ENCODE results near the gene RBFOX2.
A peak's percentile ranks its signal among the peaks of the same experiment; 100 is the strongest.
"Not testable (repeated sequence)": the region's sequence is repeated elsewhere in the genome, so short reads cannot be mapped to it uniquely, and the experiment has no call there.

Gene RBFOX2

GRCh38 chr22:35802885-35803284, 225.7 kb downstream of the RBFOX2 start:
- H3K4me1 Mint-ChIP-seq = peaks cover 31% of the 10 kb centered on the region
- no peaks in the 10 kb centered on the region for H3K27me3 Mint-ChIP-seq (ENCODE audit: low read depth)
- no peak for TF ChIP-seq CTCF (IDR thresholded peaks at IDR 0.05; ENCODE audit: unreplicated experiment in 3 of 3)
- H3K4me3 Mint-ChIP-seq = no peak overlapping the region
- peaks cover 77% of the 10 kb centered on the region for H3K36me3 Mint-ChIP-seq (ENCODE audit: low read depth)
- no peaks in the 10 kb centered on the region for H3K9me3 Mint-ChIP-seq
- peak overlapping the region in 2 of 3 experiments; percentile 12 to 21 for H3K27ac Mint-ChIP-seq

GRCh38 chr22:35801301-35801700, 227.3 kb downstream of the RBFOX2 start:
- H3K4me3 Mint-ChIP-seq; H3K27ac Mint-ChIP-seq; H3K27me3 Mint-ChIP-seq (ENCODE audit: low read depth); H3K9me3 Mint-ChIP-seq: not testable (repeated sequence)
- H3K36me3 Mint-ChIP-seq (ENCODE audit: low read depth) = peaks cover 76% of the 10 kb centered on the region
- H3K4me1 Mint-ChIP-seq = peaks cover 27% of the 10 kb centered on the region

- Mint-ChIP-seq H3K36me3 (ENCODE audit: low read depth) (peaks cover 65% of the 10 kb centered on the region), H3K4me3 (no peak overlapping the region), H3K9me3 (no peaks in the 10 kb centered on the region), H3K27me3 (ENCODE audit: low read depth) (no peaks in the 10 kb centered on the region), H3K27ac (no peak overlapping the region), H3K4me1 (peaks cover 29% of the 10 kb centered on the region)
- TF ChIP-seq CTCF (IDR thresholded peaks at IDR 0.05; ENCODE audit: unreplicated experiment in 3 of 3) = no peak
Measured at GRCh38 chr22:35799150-35799549, 229.5 kb downstream of the RBFOX2 start.

- peaks cover 22% of the 10 kb centered on the region for H3K4me1 Mint-ChIP-seq
- no peaks in the 10 kb centered on the region for H3K9me3 Mint-ChIP-seq
- H3K4me3 Mint-ChIP-seq = no peak overlapping the region
- peaks cover 49% of the 10 kb centered on the region for H3K36me3 Mint-ChIP-seq (ENCODE audit: low read depth)
- no peak for TF ChIP-seq CTCF (IDR thresholded peaks at IDR 0.05; ENCODE audit: unreplicated experiment in 3 of 3)
- no peak overlapping the region for H3K27ac Mint-ChIP-seq
- H3K27me3 Mint-ChIP-seq (ENCODE audit: low read depth) = no peaks in the 10 kb centered on the region
Measured at GRCh38 chr22:35797411-35797810, 231.2 kb downstream of the RBFOX2 start.

GRCh38 chr22:35795476-35795875, 233.1 kb downstream of the RBFOX2 start:
- Mint-ChIP-seq H3K27ac (no peak overlapping the region), H3K9me3 (no peaks in the 10 kb centered on the region), H3K27me3 (ENCODE audit: low read depth) (no peaks in the 10 kb centered on the region), H3K4me1 (peaks cover 8% of the 10 kb centered on the region), H3K36me3 (ENCODE audit: low read depth) (peaks cover 41% of the 10 kb centered on the region), H3K4me3 (no peak overlapping the region)
- no peak for TF ChIP-seq CTCF (IDR thresholded peaks at IDR 0.05; ENCODE audit: unreplicated experiment in 3 of 3)

- peaks cover 44% of the 10 kb centered on the region for H3K36me3 Mint-ChIP-seq (ENCODE audit: low read depth)
- no peak for TF ChIP-seq CTCF (IDR thresholded peaks at IDR 0.05; ENCODE audit: unreplicated experiment in 3 of 3)
- no peak overlapping the region for H3K4me3 Mint-ChIP-seq
Measured at GRCh38 chr22:35792506-35792905, 236.1 kb downstream of the RBFOX2 start.

GRCh38 chr22:35791788-35792187, 236.8 kb downstream of the RBFOX2 start:
- not testable (repeated sequence) for H3K27ac Mint-ChIP-seq; H3K4me3 Mint-ChIP-seq; H3K27me3 Mint-ChIP-seq (ENCODE audit: low read depth); H3K9me3 Mint-ChIP-seq
- H3K36me3 Mint-ChIP-seq (ENCODE audit: low read depth) = peaks cover 47% of the 10 kb centered on the region
- peaks cover 25% of the 10 kb centered on the region for H3K4me1 Mint-ChIP-seq

More at GRCh38 chr22:35792506-35792905, 236.1 kb downstream of the RBFOX2 start:
- no peaks in the 10 kb centered on the region for H3K27me3 Mint-ChIP-seq (ENCODE audit: low read depth)
- no peak overlapping the region for H3K27ac Mint-ChIP-seq
- peaks cover 24% of the 10 kb centered on the region for H3K4me1 Mint-ChIP-seq
- H3K9me3 Mint-ChIP-seq = no peaks in the 10 kb centered on the region

Data from nephron (organoid).